NCI-H2107 treated with DMSO at 0.1 percent for 48 hours (cell line): ENCODE measurements around the gene PNLIPRP3.
"Not testable (repeated sequence)": the region's sequence is repeated elsewhere in the genome, so short reads cannot be mapped to it uniquely, and the experiment has no call there.

ENCODE experiments used
- DNase-seq: peaks from one replicate; lab custom pipeline; 2025; ENCODE audit not compliant: unreplicated experiment; lab: John Stamatoyannopoulos, UW

Gene PNLIPRP3

DNA sequence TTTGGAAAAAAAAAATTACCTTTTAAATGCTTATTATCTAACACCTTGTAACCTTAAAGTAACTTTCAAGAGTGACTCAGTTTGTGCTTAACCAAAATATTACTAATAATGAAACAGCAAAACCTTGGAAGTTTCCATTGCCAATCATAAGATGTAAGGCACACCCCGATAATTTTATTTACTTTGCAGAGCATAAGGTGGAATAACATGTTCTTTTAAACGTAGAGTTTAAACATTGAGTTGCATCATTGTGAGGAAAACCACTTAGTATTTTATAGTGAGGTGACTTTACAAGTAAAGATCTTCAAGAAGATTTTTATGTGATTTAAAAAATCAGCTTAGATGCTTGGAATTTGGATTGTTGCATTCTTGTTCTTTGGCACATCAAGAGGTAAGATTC is at the start of gene PNLIPRP3:
PNLIPRP3 (plus strand) TSS at position 177 of the 400 bp plus-strand sequence; CDS start at position 343, 166 bp downstream.
- DNase-seq = no peak

DNA sequence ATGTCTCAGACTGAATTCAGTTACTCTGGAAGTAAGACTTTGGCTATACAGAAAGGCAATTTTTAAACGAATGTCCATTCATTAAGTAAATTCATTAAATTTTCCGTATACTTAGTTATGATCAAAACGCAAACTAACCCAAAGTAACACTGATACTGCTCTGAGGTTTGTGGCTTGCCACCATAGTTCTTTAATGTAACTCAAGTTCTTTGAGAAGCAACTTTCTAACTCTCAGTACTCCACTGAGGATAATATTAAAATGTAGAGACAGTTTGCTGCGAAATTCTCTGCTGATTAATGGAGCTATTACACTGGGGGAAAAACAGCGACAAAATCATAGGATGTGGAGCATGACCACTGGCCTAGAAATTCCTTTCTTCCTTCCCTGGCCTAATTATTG is 45.4 kb upstream of the PNLIPRP3 start:
- no peak for DNase-seq

DNA sequence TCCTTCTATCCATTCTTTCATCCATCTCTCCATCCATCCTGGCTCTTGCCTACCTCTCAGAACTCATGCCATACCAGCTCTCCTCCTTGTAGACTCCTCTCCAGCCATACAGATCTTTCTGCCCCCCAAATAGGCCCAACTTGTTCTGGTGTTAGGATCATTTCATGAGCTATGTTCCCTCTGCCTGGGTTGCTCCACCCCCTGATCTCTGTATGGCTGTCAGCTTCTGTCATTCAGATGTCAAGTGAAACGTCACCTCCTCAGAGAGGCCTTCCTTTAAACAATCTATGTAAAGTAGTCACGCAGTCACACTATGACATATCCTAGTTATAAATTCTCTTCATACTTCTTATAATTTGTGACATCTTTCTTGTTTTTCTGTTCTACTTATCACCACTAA is 42.3 kb upstream of the PNLIPRP3 start:
- no peak for DNase-seq

DNA sequence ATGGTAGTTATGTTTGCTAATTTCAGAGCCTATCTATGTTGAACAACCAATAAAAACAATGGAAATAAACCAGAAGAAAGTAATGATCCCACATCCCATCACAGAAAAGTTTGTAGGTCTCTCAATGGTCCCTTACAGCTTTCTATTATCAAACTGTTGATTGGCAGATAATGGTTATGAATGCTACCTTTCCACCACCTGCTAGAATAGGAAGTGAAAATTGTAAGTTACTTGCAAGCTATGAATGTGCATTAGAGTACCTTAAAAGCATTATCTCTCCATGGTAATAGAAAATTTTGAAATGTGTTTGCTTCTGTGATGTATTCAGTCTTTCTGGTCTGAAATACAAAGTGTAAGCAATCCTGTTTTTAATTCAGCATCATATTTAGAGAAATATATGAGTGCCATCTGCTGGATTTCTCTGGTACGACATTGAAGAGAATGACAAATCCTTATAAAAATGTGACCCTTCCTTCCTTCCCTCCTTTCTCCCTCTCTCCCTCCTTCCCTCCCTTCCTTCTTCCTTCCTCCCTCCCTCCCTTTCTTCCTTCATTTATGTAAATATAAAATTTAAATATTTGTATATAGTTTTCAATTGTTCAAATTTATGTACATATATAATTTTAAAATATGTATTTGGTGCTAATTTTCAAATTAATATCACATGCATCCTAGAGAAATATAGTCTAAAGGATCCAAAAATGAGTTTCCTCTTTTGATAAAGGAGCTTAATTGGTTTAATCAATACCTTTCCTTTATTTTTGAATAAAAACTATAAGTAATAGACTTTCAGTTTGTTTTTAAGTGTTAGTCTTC is 41.4 kb upstream of the PNLIPRP3 start:
- DNase-seq = no peak

DNA sequence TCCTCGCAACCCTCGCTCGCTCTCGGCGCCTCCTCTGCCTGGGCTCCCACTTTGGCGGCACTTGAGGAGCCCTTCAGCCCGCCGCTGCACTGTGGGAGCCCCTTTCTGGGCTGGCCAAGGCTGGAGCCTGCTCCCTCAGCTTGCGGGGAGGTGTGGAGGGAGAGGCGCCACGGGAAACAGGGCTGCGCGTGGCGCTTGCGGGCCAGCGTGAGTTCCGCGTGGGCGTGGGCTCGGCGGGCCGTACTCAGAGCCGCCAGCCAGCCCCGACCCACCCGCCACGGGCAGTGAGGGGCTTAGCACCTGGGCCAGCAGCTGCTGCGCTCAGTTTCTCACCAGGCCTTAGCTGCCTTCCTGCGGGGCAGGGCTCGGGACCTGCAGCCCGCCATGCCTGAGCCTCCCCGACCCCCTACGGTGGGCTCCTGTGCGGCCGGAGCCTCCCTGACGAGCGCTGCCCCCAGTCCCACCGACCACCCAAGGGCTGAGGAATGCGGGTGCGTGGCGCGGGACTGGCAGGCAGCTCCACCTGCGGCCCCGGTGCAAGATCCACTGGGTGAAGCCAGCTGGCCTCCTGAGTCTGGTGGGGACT is 34.3 kb upstream of the PNLIPRP3 start:
- DNase-seq = not testable (repeated sequence)

DNA sequence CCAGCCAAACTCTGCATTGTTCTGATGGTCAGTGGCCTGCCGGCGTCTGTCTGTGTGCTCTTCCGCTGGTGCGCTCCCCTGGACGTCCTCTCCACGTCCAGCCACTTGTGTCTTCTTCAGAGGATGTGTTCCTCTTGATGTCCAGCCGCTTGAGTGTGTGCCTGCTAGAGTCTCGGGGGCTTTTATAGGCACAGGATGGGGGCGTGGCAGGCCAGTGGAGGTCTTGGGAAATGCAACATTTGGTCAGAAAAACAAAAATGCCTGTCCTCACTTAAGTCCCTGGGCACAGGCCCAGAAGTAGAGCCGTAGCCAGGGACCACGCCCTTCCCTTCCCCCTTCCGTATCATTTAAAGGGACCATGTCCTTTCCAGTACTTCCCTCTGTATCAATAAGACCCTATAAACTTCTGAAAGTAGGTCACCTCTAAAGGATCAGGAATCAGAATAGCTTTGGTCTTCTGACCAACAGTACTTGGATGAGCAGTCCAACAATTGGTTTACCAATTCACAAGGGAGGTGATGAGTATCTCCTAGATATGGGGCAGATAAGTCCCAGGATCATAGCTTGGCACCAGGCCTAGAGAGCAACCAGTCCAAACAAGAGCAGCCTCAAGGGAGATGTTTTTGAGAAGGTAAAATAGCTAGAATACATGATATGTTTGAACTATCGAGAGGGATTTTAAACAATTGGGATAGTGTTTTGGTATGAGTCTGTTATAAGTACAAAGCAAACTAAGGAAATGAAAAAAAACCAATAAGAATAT is 32.2 kb upstream of the PNLIPRP3 start:
- DNase-seq = no peak

DNA sequence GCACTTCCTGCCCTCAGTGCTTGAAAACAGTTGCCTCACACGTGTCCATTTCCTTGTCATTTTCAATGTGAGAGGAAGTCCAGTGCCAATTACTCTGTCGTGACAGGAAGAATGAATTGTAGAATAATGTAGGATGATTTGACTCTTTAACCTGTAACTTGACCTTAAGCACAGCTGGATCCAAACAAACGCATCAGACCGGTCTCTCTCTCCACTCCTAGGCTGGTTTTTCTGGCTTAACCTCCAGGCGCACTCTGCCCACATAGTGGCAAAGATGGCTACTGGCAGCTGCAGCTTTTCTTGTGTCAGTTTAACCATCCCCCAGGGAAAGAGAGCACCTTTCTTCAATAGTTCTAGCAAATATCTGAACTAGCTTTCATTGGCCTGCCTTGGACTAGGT is 29.4 kb upstream of the PNLIPRP3 start:
- DNase-seq = no peak

DNA sequence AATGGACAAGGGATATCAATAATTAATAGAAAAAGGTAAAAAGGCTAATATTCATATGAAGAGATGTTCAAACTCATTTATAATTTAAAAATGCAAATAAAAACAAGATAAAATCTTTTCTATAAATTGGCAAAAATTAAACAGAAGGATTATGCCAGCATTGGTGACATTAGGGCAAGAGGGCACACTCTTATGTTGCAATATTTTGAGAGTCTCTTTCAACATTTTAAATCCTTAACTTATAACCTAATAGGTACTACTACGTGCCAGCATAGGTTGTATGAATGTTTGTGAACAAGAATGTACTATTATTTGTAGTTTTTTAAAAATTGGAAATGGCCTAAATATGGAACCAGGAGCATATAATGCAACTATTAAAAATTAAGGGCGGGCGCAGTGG is 24.8 kb upstream of the PNLIPRP3 start:
- no peak for DNase-seq

DNA sequence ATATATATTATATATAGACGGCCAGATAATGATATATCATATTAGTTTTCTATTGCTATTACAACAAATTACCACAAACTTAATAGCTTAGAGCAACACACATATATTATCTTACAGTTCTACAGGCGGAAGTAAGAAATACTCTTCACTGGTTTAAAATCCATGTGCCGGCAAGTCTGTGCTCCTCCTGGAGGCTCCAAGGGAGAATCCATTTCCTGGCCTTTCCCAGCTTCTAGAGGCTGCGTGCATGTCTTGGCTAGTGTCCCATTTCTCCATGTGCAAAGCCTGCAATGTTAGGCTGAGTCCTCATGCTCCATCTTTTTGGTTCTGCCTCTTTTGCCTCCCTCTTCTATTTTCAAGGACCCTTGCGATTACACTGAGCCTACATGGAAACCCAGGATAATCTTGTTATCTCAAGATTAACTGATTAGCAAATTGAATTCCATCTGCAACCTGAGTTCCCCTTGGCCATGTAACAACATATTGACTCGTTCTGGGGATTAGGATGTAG is 23.9 kb upstream of the PNLIPRP3 start:
- DNase-seq = no peak

DNA sequence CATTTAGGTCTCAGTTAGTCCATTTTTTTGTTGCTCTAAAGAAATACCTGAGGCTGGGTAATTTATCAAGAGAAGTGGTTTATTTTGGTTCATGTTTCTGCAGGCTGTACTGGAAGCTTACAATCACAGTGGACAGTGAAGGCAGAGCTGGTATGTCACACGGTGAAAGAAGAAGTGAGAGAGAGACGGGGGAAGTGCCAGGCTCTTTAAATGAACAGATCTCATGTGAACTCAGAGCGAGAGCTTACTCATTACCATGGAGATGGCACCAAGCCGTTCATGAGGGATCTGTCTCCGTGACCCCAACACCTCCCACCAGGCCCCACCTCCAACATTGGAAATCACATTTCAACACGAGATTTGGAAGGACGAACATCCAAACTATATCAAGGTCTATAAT is 18.9 kb upstream of the PNLIPRP3 start:
- DNase-seq = no peak

DNA sequence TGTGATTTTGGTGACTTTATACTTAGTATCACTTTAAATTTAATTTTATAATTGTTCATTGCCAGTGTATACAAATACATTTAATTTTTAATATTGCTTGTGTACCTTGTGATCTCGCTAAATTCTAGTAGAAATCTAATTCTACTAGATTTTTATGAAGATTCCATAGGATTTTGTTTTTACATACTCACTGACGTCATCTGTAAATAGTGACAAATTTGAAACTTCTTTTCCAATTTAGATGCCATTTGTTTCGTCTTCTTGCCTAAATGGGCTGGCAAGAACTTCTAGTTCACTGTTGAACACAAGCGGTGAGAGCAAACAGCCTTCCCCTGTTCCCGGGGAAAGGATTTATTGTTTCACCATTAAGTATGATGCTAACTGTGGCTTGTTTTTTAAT is 17.3 kb upstream of the PNLIPRP3 start:
- DNase-seq = no peak

DNA sequence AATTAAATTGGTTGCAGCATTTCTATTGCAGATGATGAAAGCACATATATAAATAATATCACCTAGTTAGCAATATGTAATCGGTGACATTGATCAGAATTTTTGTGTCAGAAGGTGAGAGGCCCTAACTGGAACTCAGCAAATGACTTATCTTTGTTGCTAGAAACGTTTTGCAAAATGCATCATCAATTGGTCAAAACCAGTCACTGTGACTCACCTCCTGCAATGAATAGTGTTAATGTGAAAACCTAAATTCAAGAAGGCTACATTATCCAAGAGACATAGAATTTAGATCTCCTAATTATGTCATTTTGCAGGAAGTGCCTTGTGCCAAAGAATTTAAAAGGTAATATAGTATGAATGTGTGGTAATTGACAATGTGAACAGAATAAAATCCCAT is 9.8 kb upstream of the PNLIPRP3 start:
- no peak for DNase-seq

DNA sequence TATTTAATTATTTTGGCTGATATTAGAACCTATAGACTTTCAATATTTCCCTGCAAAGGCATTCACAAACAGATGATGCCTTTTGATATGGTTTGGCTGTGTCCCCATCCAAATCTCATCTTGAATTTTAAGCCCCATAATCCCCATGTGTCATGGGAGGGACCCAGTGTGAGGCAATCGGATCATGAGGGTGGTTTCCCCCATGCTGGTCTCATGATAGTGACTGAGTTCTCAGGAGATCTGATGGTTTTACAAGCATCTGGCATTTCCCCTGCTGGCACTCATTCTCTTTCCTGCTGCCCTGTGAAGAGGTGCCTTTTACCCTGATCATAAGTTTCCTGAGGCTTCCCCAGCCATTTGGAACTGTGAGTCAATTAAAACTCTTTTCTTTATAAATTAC is 9.3 kb upstream of the PNLIPRP3 start:
- DNase-seq = no peak

DNA sequence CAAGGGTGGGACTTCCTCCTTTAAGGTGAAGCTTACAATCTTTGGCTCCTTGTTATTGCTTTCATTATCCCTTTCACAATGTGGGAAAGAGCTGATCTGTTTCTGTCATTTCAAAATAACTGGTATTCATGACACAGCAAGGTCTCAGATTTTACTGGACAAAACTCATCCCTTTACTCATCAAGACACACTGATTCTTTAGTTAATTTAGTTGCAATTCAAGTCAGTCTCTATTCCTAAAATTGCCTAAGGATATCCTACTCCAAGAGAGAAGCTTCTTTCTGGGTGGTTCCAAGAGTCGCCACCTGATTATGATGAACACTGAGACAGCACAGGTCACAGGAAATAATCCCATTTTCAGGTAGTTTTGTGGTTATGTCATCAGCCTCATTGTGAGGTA is 5.8 kb upstream of the PNLIPRP3 start:
- DNase-seq = no peak

DNA sequence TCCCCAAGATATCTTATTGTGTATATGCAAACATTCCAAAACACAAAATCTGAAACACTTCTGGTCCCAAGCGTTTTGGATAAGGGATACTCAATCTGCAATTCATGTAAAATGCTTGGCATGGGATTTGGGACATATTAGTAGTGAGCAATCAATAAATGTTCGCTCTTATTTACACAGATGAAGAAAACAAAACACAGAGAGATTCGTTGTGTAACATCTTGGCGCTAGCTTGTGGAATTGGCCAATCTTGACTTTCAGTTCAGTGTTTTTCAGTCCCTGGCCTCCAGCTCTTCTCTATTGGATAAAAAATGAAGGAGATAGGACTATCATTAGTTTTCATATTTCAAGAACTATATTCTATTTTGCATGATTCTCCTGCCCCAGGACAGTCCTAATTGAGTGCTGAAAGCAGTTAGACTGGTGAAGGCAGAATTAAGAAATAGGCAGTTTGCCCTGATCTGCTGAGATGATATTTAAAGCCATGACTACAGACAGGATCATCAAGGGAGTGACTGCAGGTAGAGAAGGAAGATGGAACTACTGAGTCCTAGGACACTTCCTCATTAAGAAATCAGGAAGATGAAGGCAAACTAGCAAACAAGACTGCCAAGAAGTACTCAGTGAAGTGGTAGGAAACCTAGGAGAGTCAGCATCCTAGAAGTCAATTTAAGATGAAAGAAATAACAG is 1.8 kb downstream of the PNLIPRP3 start:
- DNase-seq = no peak

DNA sequence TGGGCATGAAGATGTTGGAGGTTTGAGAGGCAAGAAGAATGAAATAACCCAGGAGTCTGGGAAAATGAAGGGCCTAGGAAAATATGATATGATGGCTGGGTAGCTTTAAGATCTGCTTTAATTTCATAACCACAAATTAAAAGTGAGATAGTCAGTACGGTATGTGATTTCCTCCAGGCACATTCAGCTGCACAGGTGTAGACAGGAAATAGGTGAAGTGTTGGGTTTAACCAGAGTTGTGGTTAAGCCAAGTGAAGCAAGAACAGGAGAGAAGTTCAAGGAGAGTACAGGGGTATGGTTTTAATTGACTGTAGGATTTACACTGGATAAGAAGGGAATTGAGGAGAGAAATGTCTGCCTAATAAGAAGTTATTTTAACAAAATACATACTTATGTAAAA is 2.6 kb downstream of the PNLIPRP3 start:
- no peak for DNase-seq

DNA sequence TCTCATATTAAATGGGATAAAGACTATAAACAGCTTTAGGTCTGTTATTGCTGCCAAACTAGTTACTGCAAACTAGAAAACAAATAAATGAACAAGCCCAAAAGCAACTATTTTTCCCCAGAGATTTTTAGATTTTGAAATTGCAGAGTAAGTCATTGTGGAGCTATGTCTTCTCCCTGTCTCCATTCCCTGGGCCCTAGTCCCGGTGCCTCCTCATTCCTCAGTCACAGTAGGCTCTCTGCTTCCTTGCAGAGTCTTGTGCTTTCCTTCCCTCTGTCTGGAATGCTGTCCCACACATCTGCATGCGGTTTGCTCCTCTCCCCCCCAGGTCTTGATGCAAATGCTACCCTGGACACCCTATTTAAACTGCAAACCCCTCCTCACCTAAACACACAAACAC is 4.0 kb downstream of the PNLIPRP3 start:
- DNase-seq = no peak

DNA sequence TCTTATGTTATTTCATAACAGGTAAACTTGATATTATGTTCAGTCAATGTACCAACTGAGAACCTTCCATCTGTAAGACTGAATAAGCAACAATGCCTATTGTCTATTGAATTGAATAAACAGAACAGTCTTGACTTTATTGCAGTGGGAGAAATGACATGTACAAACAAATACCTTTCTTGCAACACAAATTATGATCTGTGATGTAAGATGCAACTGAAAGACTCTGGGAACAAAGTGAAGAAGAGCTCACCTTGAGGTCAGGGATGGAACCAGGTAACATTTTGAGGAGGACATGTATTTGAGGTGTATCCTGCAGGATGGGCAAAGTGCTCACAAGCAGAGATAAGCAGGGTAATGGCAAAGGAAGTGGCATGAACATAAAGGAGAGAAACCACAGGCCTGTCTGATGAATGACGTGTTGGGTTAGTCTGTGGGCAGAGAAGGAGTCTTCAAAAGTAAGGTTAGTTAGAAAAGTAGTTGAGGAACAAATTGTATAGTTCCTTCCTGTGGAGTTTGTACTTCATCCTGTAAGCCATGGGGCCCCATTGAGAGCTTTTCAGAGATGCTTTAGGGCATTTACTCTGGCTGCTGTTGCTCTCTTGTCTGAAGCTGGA is 9.5 kb downstream of the PNLIPRP3 start:
- no peak for DNase-seq

DNA sequence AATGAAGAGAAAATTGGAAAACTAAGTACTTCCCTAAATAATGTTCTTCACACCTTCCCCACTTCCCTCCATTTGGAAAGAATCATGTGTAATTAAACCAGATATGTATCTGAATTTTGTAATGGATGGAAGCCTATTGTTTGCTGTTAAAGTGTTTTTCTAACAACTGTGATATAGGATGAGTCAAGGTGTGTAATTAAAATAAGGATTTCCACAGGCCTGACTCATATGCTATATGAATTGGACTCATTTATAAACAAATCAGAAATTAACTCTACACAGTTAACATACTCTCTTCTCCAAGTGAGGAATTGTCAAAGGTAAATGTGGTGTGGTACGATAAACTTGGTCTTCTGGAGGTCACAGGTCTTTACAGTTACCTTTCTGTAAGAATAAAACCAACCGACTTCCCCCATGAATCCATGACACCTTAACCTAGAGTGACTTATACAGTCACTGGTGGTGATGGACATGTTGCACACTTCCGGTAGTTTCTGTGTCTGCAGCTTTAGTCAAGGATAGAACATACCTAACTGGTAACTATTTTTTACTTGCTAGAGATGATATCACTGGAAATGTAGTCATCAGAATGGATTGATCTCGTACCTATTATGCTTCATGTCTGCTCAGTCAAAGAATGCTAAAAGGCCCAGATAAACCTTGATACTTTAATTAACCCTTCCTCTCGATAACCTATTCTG is 12.8 kb downstream of the PNLIPRP3 start:
- DNase-seq = no peak

DNA sequence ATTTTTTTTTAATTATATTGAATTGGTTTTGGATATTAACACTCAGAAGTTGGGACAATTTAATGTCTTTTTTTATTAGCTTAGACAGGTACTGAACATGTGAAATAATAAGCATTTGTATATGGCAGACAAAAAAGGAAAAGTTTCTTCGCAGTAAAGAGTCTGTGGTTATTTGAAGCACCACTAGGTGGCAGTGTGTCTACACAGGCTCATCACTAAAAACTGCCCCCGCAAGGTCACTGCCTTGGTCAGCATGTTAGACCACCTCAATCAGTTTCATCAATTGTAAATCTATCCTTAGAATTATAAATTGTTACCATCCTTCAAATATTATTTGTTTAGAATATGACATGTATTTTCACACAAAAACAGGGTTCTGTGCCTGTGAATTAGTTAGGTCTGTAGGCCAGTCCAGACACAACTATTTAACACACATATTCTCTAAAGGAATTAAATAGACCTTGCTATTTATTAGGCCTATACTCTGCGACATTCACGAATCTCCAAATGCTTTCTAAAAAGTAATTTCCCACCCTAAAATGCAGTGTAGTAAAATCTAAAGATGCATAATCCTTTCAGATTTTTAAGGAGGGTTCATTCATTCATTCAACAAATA is 17.0 kb downstream of the PNLIPRP3 start:
- DNase-seq = peak; percentile 1
